GM12878 (cell line): Measurements from ENCODE around the gene NOP53. TPM values are rescaled to one million over a fixed set of nuclear protein-coding genes. Genes with fewer than 3 reads are reported as not detected.
A peak's percentile ranks its signal among the peaks of the same experiment; 100 is the strongest.

ENCODE experiments used
- ATAC-seq: fragments of 200-7000 bp; cut with Tn5 transposase; 3 replicates; pipeline ENCODE4 v1.9.1; 2020; ENCODE audit warnings: mild to moderate bottlenecking, moderate library complexity
- BruUV-seq: library from RNA; stranded (reverse); fragments of 400-500 nt; replicated peaks from 2 replicates; lab custom pipeline; 2021; lab: Mats Ljungman, UMichigan
- CTCF ChIA-PET: fragments of 300-600 bp; sonication (Branson Sonifier 250); formaldehyde crosslinking; extraction: SDS; loops from one replicate; lab custom pipeline; 2021; ENCODE audit warnings: inconsistent platforms; lab: Yijun Ruan, JAX
- POLR2A ChIA-PET: fragments of 350-600 bp; formaldehyde crosslinking; extraction: SDS; loops from one replicate; lab custom pipeline; 2021; ENCODE audit warnings: inconsistent platforms; lab: Charles Lee
- RAD21 ChIA-PET: fragments of 300-600 bp; sonication (Branson Sonifier 250); formaldehyde crosslinking; loops from one replicate; lab custom pipeline; 2023; ENCODE audit warnings: antibody characterized with exemption; ENCODE audit not compliant: unreplicated experiment; lab: Charles Lee
- SMC1A ChIA-PET: fragments of 300-600 bp; sonication (Branson Sonifier 250); formaldehyde crosslinking; loops from one replicate; lab custom pipeline; 2023; ENCODE audit not compliant: unreplicated experiment, uncharacterized antibody; lab: Charles Lee
- DNase-seq: peaks from one replicate; pipeline ENCODE4 v3.0.0-alpha.2; 2011; ENCODE audit warnings: low read depth, low spot score
- FAIRE-seq: peaks from 3 replicates; lab custom pipeline; 2011; peaks lifted over from hg19 to GRCh38; lab: Jason Lieb, UNC
- H2AFZ ChIP-seq: 2 replicates; pipeline ENCODE4 v1.6.0; 2011; ENCODE audit warnings: low read depth, low read length, control low read depth; ENCODE audit not compliant: control insufficient read depth
- H3K27ac ChIP-seq: 2 replicates; pipeline ENCODE4 v1.5.1; 2011; ENCODE audit warnings: control low read depth; ENCODE audit not compliant: control insufficient read depth, insufficient read depth
- H3K27me3 ChIP-seq, 2 experiments: replicated peaks in 1 of 2; 2 replicates each; pipeline versions ENCODE4 v1.6.0 to v1.6.1; 2011; ENCODE audit warnings: low read length in 1 of 2; ENCODE audit not compliant: control insufficient read depth in 2 of 2, insufficient read depth in 2 of 2
- H3K36me3 ChIP-seq, 2 experiments: 2 replicates each; pipeline ENCODE4 v1.5.1; 2011; ENCODE audit warnings: low read length in 1 of 2; ENCODE audit not compliant: control insufficient read depth in 2 of 2, insufficient read depth in 2 of 2
- H3K4me1 ChIP-seq: 2 replicates; pipeline ENCODE4 v1.6.1; 2011; ENCODE audit warnings: mild to moderate bottlenecking, low read length, moderate library complexity, mixed read lengths; ENCODE audit not compliant: control insufficient read depth, insufficient read depth
- H3K4me2 ChIP-seq: 2 replicates; pipeline ENCODE4 v1.6.0; 2011; ENCODE audit warnings: control low read depth; ENCODE audit not compliant: control insufficient read depth, insufficient read depth
- H3K4me3 ChIP-seq: fragments of 200-600 bp; sonication (generic); 2 replicates; pipeline ENCODE4 v1.5.1; 2016
- H3K79me2 ChIP-seq: 2 replicates; pipeline ENCODE4 v1.6.0; 2011; ENCODE audit warnings: low read length; ENCODE audit not compliant: control insufficient read depth, insufficient read depth
- H3K9ac ChIP-seq: 2 replicates; pipeline ENCODE4 v1.8.0; 2011; ENCODE audit warnings: low read length, control low read depth, mixed read lengths; ENCODE audit not compliant: control insufficient read depth, insufficient read depth
- H3K9me3 ChIP-seq: replicated peaks from 3 replicates; pipeline ENCODE4 v1.5.1; 2011; ENCODE audit warnings: mild to moderate bottlenecking, low read length; ENCODE audit not compliant: control insufficient read depth, insufficient read depth
- H4K20me1 ChIP-seq: 2 replicates; pipeline ENCODE4 v1.6.0; 2011; ENCODE audit not compliant: control insufficient read depth, insufficient read depth
- CHD1 ChIP-seq: IDR thresholded peaks from 2 replicates; pipeline ENCODE4 v1.6.1; 2012; ENCODE audit warnings: low read depth, low read length, improper control_type of control experiment
- EGR1 ChIP-seq, 2 experiments: IDR thresholded peaks; 1 replicate in 1 of 2; 2 replicates in 1 of 2; pipeline ENCODE4 v1.6.1; 2011 to 2012; ENCODE audit warnings: low read depth in 2 of 2, low read length in 2 of 2, borderline replicate concordance in 1 of 2, mild to moderate bottlenecking in 1 of 2, moderate library complexity in 1 of 2
- ESRRA ChIP-seq: IDR thresholded peaks from 2 replicates; pipeline ENCODE4 v1.6.1; 2012; ENCODE audit warnings: mild to moderate bottlenecking, low read length, improper control_type of control experiment
- KAT2A ChIP-seq: conservative IDR thresholded peaks from 2 replicates; pipeline ENCODE4 v1.6.1; 2011; ENCODE audit warnings: low read depth, low read length; ENCODE audit not compliant: control insufficient read depth
- KDM1A ChIP-seq: fragments of 200-600 bp; sonication (generic); IDR thresholded peaks from 2 replicates; pipeline ENCODE4 v1.6.1; 2016; ENCODE audit warnings: borderline replicate concordance
- MTA2 ChIP-seq: fragments of 450-650 bp; IDR thresholded peaks from 2 replicates; pipeline ENCODE4 v1.6.1; 2016; ENCODE audit warnings: low read depth, mild to moderate bottlenecking, moderate library complexity
- NBN ChIP-seq: fragments of 450-650 bp; IDR thresholded peaks from 2 replicates; pipeline ENCODE4 v1.6.1; 2016
- RAD21 ChIP-seq: IDR thresholded peaks from 2 replicates; pipeline ENCODE4 v1.6.1; 2011; ENCODE audit warnings: mild to moderate bottlenecking, low read depth, low read length, moderate library complexity; ENCODE audit not compliant: insufficient read depth
- RBBP5 ChIP-seq: fragments of 200-600 bp; sonication (generic); conservative IDR thresholded peaks from 2 replicates; pipeline ENCODE4 v1.6.1; 2016
- SMC3 ChIP-seq: IDR thresholded peaks from 2 replicates; pipeline ENCODE4 v1.6.1; 2011; ENCODE audit warnings: low read length, improper control_type of control experiment, borderline replicate concordance
- SPI1 ChIP-seq: IDR thresholded peaks from 2 replicates; pipeline ENCODE4 v1.6.1; 2011; ENCODE audit warnings: low read depth, mild to moderate bottlenecking, low read length, moderate library complexity, borderline replicate concordance; ENCODE audit not compliant: insufficient read depth
- SREBF2 ChIP-seq: IDR thresholded peaks from 2 replicates; pipeline ENCODE4 v1.6.1; 2012; ENCODE audit warnings: mild to moderate bottlenecking, low read length
- STAT3 ChIP-seq: IDR thresholded peaks from 2 replicates; pipeline ENCODE4 v1.6.1; 2011; ENCODE audit warnings: low read depth, low read length, improper control_type of control experiment
- TARDBP ChIP-seq: IDR thresholded peaks from 2 replicates; pipeline ENCODE4 v1.6.1; 2016; ENCODE audit warnings: borderline replicate concordance
- TCF12 ChIP-seq: IDR thresholded peaks from 2 replicates; pipeline ENCODE4 v1.6.1; 2011; ENCODE audit warnings: low read depth, mild to moderate bottlenecking, low read length
- WGBS: methylation state at CpG from one replicate; pipeline ENCODE4 v1.1.6; 2016; ENCODE audit warnings: low lambda C conversion rate; ENCODE audit not compliant: insufficient replicate concordance, insufficient coverage; ENCODE audit errors: missing lambda C conversion rate; 5-methylcytosine and 5-hydroxymethylcytosine counted together
- in situ Hi-C: fragments of 300-500 bp; cut with MboI; formaldehyde crosslinking; loops from 9 replicates; pipeline ENCODE4 v1.14.3; 2018; ENCODE audit warnings: mixed read lengths
- intact Hi-C: fragments of 100-400 bp; cut with micrococcal nuclease; formaldehyde crosslinking; loops from one replicate; pipeline ENCODE4 v1.14.2; 2022; ENCODE audit not compliant: unreplicated experiment
- polyA plus RNA-seq, 11 experiments: library from polyadenylated mRNA; depleted of rRNA in 4 of 11; unstranded in 6 of 11; stranded (reverse) in 5 of 11; fragments of >200 nt; fragmentation: Nextera tagmentation in 4 of 11; fragmentation: Illumina TruSeq in 1 of 11; extraction: Ambion mirVana in 4 of 11; extraction: Trizol in 1 of 11; gene quantifications; 1 replicate in 1 of 11; 2 replicates in 10 of 11; pipeline versions ENCODE4 v1.2.1 to v1.2.3, GENCODE V29; 2011 to 2016; ENCODE audit warnings: inconsistent platforms in 2 of 11, missing spikeins in 2 of 11, low read depth in 1 of 11
- total RNA-seq, 4 experiments: library from RNA; depleted of rRNA in 3 of 4; stranded (reverse); fragments of >200 nt in 3 of 4; fragmentation: Illumina TruSeq in 1 of 4; extraction: Trizol in 1 of 4; gene quantifications; 2 replicates each; pipeline versions ENCODE4 v1.2.1 to v1.2.3, GENCODE V29; 2013 to 2021
- TF ChIP-seq, protein P1 (sequence below), 3 experiments: IDR thresholded peaks in 2 of 3; conservative IDR thresholded peaks in 1 of 3; 2 replicates each; pipeline ENCODE4 v1.5.1; 2011; ENCODE audit warnings: low read depth in 3 of 3, low read length in 3 of 3, mild to moderate bottlenecking in 3 of 3, control low read depth in 2 of 3, moderate library complexity in 2 of 3, inconsistent platforms in 1 of 3, mixed read lengths in 1 of 3; ENCODE audit not compliant: control insufficient read depth in 2 of 3, insufficient read depth in 1 of 3; ENCODE audit errors: extremely low read depth in 1 of 3
- TF ChIP-seq, protein P2 (sequence below): IDR thresholded peaks from 2 replicates; pipeline ENCODE4 v1.6.1; 2012; ENCODE audit warnings: improper control_type of control experiment, low read depth, low read length; ENCODE audit not compliant: insufficient replicate concordance

NOP53 gene
- total and polyA plus RNA-seq, 10 of the 15 experiments (the other 5 are each of a cell fraction or from before 2014, with no cell fraction given) = 6.0 to 386 (median 167) TPM

DNA sequence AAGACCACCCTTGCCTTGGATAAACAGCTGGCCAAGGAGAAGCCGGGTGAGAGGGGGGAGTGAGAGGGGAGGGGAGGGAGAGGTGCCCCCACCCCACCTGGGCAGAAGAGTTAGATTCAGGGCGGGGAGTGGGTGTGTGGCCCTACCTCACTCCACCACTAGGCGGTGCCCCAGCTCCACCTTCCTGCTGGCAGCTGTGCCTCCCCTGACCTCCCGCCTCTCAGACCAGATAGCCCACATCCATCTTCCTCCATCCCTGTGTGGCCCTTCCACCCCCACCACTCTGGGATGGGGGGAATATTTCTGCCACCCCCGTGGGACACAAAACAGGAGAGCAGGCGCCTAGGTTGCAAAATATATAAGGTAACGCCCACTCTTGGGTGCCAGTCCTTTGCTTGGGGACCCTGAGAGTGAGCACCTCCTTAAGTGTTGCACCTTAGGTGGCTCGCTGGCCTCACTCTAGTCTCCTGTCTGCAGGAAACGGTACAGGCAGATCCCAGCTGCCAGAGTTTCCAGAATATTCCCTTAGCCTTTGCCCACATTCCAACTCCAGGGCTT is 45.9 kb upstream of the NOP53 start:
- RAD21 ChIA-PET = interaction anchor here (0.6 to 1.8 kb wide), 2 partner anchors 129 to 264 kb away, joined by 3 to 16 read pairs; no protein-coding TSS in a partner anchor
- Histone ChIP-seq H3K36me3 (peaks cover 0 to 2% of the 10 kb centered on the region in 2 experiments; a peak in 3 of 4 replicates), H4K20me1 (no peaks in the 10 kb centered on the region), H3K4me1 (no peaks in the 10 kb centered on the region), H3K27ac (no peak overlapping the region), H3K4me3 (no peak overlapping the region), H3K9ac (no peak overlapping the region), H3K27me3 (no peaks in the 10 kb centered on the region), H2AFZ (no peak overlapping the region), H3K79me2 (no peaks in the 10 kb centered on the region), H3K4me2 (no peak overlapping the region), H3K9me3 (no peaks in the 10 kb centered on the region)
- POLR2A ChIA-PET = no interaction called here
- FAIRE-seq (peak; percentile 52), DNase-seq (no peak), ATAC-seq (peak; percentile 90)
- CTCF ChIA-PET = interaction anchor here (0.6 to 6.4 kb wide), 19 partner anchors 8 to 414 kb away, joined by 3 to 70 read pairs (median 4); partner anchors contain the start of genes DHX34 and KPTN
- no TSS peak for BruUV-seq
- 46% methylated on average over 7 of the region's 9 CpGs for WGBS
- intact Hi-C loops (no loop called here), in situ Hi-C loops (loop anchor here (5.0 kb wide), 1 partner anchor 402 kb away; no protein-coding TSS in a partner anchor)
- SMC1A ChIA-PET = interaction anchor here (0.9 to 1.7 kb wide), 3 partner anchors 263 to 267 kb away, joined by 3 to 4 read pairs (median 3); no protein-coding TSS in a partner anchor
- TF ChIP-seq RAD21 = peak; percentile 55
- no peak for TF ChIP-seq SREBF2
- 0 out of 2 replicates have a peak, but pooled peaks have one; percentile 14 for TF ChIP-seq SMC3
- TF ChIP-seq CHD1 = no peak
- peak; percentile 59; the same call in 1 of the 2 replicates for TF ChIP-seq TCF12
- no peak for TF ChIP-seq RBBP5
- no peak for TF ChIP-seq KDM1A
- TF ChIP-seq TARDBP = no peak
- no peak for TF ChIP-seq STAT3
- peak in 1 of 2 experiments; percentile 56; a peak in 1 of 3 replicates for TF ChIP-seq EGR1 (IDR thresholded peaks at IDR 0.05; ENCODE audit: borderline replicate concordance in 1 of 2, low read depth in 2 of 2, low read length in 2 of 2)
- TF ChIP-seq, protein P1, sequence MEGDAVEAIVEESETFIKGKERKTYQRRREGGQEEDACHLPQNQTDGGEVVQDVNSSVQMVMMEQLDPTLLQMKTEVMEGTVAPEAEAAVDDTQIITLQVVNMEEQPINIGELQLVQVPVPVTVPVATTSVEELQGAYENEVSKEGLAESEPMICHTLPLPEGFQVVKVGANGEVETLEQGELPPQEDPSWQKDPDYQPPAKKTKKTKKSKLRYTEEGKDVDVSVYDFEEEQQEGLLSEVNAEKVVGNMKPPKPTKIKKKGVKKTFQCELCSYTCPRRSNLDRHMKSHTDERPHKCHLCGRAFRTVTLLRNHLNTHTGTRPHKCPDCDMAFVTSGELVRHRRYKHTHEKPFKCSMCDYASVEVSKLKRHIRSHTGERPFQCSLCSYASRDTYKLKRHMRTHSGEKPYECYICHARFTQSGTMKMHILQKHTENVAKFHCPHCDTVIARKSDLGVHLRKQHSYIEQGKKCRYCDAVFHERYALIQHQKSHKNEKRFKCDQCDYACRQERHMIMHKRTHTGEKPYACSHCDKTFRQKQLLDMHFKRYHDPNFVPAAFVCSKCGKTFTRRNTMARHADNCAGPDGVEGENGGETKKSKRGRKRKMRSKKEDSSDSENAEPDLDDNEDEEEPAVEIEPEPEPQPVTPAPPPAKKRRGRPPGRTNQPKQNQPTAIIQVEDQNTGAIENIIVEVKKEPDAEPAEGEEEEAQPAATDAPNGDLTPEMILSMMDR (IDR thresholded peaks at IDR 0.05 in 2 of 3, conservative IDR thresholded peaks at IDR 0.05 in 1 of 3; ENCODE audit: control insufficient read depth in 2 of 3, extremely low read depth in 1 of 3, insufficient read depth in 1 of 3, low read depth in 3 of 3, low read length in 3 of 3) = peak; percentile 75 to 91 (median 80)
- no peak for TF ChIP-seq KAT2A
- TF ChIP-seq NBN = no peak
- no peak for TF ChIP-seq ESRRA
- TF ChIP-seq MTA2 = no peak
- no peak for TF ChIP-seq SPI1
- TF ChIP-seq, protein P2, sequence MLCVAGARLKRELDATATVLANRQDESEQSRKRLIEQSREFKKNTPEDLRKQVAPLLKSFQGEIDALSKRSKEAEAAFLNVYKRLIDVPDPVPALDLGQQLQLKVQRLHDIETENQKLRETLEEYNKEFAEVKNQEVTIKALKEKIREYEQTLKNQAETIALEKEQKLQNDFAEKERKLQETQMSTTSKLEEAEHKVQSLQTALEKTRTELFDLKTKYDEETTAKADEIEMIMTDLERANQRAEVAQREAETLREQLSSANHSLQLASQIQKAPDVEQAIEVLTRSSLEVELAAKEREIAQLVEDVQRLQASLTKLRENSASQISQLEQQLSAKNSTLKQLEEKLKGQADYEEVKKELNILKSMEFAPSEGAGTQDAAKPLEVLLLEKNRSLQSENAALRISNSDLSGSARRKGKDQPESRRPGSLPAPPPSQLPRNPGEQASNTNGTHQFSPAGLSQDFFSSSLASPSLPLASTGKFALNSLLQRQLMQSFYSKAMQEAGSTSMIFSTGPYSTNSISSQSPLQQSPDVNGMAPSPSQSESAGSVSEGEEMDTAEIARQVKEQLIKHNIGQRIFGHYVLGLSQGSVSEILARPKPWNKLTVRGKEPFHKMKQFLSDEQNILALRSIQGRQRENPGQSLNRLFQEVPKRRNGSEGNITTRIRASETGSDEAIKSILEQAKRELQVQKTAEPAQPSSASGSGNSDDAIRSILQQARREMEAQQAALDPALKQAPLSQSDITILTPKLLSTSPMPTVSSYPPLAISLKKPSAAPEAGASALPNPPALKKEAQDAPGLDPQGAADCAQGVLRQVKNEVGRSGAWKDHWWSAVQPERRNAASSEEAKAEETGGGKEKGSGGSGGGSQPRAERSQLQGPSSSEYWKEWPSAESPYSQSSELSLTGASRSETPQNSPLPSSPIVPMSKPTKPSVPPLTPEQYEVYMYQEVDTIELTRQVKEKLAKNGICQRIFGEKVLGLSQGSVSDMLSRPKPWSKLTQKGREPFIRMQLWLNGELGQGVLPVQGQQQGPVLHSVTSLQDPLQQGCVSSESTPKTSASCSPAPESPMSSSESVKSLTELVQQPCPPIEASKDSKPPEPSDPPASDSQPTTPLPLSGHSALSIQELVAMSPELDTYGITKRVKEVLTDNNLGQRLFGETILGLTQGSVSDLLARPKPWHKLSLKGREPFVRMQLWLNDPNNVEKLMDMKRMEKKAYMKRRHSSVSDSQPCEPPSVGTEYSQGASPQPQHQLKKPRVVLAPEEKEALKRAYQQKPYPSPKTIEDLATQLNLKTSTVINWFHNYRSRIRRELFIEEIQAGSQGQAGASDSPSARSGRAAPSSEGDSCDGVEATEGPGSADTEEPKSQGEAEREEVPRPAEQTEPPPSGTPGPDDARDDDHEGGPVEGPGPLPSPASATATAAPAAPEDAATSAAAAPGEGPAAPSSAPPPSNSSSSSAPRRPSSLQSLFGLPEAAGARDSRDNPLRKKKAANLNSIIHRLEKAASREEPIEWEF = no peak
